SIG-M5 treated with dmso at 0.1 percent for 504 hours (cell line): ENCODE measurements around the gene POLR2L.

Experiments used
- DNase-seq: peaks from one replicate; lab custom pipeline; 2025; ENCODE audit not compliant: unreplicated experiment; lab: John Stamatoyannopoulos, UW

POLR2L gene

DNA sequence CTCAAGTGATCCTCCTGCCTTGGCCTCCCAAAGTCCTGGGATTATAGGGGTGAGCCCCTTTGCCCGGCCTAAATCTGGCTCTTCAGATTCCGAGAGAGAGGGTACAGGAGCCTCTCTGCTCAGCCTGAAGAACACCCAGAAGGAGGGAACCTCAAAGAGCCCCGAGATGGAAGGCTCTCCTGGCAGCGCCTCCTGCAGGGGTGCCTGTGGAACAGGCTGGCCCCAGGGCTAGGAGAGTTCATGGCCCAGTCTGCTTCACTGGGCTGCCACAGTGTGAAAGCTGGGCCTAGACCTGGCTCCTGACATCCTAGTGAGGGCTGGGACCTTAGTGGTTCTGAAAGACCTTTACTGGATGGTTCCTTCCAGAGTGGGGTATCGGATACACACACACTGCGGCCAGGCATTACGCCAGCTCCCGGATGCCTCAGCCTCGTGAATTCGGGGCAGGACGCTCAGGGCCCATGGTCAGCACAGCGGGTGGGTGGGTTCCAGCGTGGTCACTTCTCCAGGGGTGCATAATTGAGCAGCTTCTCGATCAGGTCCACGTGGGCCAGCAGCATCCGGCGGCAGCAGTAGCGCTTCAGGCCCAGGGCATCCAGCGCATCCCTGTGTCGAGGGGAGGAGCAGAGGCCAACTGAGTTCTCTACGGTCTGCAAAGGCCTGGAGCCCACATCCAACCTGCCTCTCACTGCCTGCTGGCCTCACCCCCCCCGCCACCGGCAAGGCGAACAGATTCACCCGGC is 2.3 kb downstream of the POLR2L start:
- no peak for DNase-seq

DNA sequence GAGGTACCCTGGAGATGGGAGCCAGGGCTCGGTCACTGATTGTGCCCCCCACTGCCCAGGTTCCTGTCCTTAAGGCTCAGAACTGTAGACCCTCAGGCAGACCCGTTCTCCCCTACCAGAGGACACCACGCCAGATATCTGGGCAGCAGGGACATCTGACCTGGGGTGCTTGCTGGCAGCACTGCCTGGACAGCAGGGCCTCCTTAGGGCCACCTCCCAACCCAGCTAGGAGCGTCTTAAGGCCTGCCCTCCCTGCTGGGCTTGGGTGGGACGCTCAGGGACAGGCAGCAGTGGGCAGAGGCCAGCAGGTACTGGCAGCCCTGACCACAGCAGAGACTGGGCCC is 3.1 kb downstream of the POLR2L start:
- DNase-seq, result no peak

DNA sequence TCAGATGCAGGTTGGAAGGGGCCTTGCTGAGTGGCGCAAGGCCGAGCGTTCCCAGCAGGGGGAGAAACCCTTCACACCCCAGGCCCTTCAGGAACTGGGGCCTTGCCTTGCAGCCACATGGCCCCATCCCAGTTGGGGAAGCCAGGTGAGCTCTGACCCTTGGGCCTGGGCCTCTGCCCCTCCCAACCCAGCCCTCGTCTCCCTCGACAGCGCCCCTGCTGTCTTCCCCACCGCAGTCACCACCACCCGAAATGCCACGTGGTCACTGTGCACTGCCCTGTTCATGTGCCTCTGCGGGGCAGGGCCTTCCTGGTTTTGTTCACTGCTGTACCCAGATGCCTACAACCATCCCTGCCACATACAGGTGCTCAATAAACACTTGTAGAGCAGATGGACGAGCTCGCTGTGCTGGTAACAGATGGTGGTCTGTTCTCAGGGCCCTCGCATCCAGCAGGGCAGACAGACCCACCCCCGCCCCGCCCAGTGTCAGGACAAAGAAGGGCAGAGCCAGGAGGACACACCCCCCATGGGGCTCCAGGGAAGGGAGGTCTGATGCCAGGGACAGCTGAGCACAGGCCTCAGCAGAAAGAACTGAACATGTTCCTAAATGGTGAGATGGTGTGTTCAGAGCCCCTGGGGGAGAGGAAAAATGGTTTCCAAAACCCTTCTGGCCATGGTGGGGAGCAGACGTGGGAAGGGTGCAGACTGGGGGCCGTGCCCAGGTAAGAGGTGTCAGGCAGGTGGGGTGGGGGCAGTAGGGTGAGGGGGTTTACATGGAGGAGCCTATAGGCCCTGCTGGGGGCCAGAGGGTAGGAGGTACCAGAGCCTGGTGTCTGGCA is 3.7 kb downstream of the POLR2L start:
- no peak for DNase-seq

DNA sequence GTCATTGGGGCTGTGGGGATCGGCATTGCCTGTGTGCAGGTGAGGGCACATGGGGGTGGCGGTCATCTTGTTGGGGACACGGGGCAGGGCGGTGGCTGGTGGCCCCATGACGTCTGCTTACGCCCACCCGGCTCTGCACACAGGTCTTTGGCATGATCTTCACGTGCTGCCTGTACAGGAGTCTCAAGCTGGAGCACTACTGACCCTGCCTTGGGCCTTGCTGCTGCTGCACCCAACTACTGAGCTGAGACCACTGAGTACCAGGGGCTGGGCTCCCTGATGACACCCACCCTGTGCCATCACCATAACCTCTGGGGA is 4.4 kb downstream of the POLR2L start:
- no peak for DNase-seq

DNA sequence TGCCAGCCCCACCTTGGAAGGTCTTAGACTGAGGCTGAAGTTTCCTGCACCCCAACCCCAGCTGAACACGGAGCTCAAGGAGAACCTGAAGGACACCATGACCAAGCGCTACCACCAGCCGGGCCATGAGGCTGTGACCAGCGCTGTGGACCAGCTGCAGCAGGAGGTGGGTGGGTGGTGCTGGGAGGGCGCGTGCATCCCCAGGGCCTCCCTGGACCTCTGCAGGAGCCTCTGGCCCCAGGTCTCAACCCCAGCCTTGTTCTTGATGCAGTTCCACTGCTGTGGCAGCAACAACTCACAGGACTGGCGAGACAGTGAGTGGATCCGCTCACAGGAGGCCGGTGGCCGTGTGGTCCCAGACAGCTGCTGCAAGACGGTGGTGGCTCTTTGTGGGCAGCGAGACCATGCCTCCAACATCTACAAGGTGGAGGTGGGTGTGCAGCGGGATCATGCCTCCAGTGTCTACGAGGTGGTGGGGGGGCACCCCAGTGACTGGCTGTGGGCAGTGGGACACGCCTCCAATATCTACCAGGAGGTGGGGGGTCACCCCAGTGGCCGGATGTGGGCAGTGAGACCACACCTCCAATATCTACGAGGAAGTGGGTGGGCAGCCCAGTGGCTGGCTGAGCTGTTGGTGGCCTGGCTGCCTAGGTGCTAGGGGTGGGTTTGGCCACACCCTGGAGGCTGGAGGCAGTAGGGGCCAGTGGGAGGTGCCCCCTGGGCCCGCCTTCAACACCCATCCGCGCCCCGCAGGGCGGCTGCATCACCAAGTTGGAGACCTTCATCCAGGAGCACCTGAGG is 4.9 kb downstream of the POLR2L start:
- no peak for DNase-seq

DNA sequence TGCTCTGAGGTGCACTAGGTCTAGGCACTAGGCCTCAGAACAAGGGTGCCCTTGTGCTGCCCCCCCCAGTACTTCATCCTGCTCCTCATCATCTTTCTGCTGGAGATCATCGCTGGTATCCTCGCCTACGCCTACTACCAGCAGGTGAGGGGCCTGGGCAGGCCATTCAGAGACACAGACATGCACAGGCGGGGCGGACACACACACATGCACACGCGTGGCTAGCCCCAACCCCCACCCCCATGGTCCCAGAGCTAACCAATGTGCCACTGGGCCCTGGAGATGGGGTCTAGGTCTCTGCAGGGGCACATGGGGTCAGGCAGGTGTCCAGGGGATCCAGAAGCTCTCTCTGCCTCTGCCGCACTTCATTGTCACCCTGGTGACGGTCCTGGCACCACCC is 5.6 kb downstream of the POLR2L start:
- no peak for DNase-seq

DNA sequence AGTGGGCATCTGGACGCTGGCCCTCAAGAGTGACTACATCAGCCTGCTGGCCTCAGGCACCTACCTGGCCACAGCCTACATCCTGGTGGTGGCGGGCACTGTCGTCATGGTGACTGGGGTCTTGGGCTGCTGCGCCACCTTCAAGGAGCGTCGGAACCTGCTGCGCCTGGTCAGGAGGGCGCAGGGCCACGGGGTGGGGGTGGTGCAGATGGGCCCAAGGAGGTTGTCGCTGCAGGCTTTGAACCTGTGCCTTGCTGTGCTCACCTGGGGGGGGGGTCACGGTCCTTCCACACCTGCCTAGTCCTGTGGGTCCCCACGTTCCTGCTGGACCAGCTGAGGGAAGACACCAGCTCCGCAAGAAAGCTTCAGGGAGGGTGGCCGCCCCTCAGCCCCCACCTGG is 6.1 kb downstream of the POLR2L start:
- no peak for DNase-seq

DNA sequence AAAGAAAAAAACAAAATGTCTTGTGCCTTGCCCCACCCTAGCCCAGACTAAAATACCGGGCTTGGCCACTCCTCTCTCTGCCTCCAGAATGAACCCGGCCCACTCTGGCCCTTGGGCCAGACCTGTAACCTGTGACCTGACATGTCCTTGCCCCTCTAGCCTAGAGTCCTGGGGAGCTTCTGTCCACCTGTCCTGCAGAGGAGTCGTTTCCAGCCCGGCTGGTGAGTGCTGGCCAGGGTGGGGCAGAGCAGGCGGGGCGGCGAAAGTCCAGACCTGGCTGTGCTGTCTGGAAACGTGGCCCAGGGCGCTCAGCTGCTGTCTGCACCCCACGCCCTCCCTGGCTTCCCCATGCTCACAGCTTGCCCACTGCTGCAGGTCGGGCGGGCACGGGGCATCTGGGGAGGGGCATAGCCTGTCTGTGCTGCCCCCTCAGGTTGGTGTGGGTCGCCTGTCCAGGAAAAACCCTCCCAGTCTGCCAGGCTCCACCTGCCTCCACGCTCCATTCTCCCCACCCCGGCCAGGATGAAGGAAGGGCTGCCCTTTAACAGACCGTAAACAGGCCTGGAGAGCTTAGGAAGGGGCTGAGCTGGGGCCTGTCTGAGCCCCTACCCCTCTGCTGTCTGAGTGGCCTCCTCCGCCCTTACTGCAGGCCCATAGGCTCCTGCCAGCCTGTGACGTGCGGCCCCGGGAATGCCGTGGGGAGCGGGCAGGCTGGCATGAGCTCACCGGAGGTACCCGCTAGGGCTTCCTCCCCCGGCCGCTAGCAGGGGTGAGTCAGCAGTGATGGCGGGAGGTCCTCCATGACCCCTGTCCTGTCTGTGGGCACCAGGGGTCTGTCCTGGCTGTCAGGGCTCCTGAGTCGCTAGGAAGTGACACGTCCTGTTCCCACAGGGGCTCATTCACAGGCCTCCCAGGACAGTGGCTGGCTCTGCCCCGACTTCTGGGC is 7.7 kb downstream of the POLR2L start:
- DNase-seq, result no peak

DNA sequence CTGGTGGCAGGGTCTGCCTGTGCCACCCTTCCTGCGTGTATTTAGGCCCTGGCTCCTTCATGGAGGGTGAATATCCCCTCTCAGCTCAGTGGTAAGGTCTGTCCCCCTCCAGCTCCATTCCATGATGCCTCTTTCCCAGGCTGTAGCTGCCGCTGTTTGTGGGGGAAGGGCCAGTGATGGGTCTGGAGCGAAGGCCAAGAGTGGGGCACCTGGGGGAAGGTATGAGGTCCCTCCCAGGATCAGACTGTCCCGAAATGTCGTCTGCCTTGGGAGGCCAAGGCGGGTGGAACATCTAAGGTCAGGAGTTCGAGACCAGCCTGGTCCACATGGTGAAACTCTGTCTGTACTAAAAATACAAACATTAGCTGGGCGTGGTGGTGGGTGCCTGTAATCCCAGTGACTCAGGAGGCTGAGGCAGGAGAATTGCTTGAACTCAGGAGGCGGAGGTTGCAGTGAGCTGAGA is 8.4 kb downstream of the POLR2L start:
- DNase-seq, result no peak

DNA sequence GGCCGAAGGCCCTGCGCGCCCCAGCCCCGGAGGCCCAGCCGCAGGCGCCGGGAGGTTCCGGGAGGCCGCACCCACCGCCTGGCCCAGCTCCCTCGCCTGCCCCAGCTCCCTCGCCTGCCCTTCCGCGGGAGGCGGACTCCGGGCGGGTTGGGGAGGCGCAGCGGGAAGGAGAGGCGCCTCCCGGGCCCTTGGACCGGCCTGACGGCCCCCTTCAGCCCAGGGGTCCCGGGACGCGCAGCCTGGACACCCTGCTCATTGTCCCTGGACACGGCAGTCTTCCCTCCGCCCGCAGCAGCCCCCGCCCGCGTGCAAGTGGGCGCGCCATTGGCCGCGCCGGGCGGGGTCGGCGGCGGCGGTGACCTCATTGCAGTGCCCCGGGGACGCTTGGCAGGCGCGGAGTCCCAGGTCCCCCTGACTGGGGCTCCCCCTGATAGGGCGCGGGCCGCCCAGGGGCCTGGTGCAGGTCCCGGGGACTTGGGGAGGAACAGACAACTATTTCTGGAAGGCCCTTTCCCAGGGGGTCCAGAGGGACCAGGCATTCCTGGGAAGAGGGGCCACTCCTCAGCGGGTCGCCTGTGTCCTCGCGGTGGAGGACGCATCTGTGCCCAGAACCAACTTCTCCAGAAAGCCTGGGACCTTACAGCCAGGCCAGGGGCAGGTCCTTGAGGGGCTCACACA is 9.1 kb downstream of the POLR2L start:
- DNase-seq, result no peak

DNA sequence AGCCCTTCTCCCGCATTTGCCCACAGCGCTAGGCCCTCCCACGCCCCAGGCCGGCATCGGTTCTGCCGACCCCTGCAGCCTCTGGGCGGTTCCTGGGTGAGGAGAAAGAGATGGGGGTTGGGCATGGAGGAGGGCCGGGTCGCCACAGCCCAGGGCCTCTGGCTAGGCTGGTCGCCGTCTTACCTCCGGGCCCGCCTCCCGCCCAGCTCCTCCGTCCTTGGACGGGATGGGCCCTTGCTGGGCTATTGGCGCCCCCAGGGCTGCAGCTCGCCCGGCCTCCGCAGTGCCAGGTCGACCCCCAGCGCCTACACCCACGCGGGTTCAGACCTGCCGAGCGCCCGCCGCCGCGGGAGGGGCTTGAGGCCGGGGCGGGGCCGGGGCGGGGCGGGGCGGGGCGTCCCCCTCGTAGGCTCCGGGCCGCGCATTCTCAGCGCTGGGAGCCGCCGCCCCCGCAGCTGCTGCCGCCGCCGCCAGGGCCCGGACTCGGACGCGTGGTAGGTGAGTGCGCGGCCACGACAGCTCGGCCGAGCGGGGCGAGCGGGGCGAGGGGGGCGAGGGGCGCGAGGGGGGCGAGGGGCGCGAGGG is 9.7 kb downstream of the POLR2L start, which contains the start of gene CD151:
Gene CD151 (plus strand): TSS at position 424 of the 585 bp plus-strand sequence. CDS start 3,118 bp downstream, outside the sequence.
- DNase-seq, result peak; percentile 38

DNA sequence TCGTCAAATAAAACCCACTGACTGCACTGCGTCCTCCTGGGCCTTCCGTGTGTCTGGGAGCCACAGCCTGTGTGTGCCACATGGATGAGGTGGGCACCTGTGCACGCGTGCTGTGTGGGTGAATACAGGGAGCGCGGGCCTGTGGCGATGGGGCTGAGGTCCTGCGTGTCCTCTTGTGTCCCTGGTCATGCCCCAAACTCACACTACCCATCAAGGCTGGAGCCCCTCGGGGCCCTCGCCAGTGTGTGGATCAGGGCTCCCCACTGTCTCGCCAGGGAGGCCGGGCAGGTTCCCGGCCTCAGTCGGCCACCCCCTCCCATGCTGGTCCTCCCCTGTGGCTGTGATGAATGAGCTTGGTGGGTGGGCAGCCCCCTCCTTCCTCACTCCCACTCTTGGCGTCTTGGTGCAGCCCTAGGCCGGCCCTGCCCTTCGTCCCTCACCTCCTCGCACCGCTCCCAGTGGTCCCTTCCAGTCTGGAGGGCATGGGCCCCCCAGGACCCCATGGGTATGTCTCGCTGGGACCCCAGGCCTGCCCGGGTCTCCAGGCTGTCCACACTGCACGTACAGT is 10.3 kb downstream of the POLR2L start:
- DNase-seq, result no peak

DNA sequence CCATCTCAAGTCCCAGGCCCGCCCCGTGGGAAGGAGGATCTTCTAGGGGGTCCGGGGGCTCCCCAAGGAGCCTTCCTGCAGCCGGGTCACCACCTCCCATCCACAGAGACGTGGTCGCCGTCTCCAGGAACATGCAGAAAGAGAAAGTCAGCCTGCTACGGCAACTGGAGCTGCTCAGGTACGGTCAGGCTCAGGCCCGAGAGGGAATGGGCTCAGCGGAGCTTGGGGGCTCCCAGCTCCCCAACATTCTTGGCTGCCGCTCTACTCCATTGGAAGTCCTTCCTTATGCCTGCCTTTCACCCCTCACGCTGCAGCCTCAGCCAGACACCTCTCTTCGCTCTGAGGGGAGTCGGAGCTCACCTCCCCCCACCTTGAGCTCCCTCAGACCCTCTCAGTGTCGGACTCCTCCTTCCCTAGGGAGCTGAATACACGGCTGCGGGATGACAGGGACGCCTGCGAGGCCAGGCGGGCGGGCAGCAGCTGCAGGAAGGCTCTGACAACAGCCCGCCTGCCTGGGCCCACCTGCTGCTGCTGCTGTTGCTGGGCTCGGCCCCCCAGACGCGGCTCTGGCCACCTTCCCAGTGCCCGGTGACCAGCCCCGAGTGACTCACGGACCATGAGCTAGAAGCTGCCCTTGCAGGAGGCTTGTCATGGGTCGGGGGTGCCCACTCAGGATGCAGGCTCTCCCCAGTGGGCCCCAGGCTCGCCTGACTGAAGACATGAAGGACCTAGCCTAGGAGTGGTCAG is 11.0 kb downstream of the POLR2L start:
- no peak for DNase-seq

DNA sequence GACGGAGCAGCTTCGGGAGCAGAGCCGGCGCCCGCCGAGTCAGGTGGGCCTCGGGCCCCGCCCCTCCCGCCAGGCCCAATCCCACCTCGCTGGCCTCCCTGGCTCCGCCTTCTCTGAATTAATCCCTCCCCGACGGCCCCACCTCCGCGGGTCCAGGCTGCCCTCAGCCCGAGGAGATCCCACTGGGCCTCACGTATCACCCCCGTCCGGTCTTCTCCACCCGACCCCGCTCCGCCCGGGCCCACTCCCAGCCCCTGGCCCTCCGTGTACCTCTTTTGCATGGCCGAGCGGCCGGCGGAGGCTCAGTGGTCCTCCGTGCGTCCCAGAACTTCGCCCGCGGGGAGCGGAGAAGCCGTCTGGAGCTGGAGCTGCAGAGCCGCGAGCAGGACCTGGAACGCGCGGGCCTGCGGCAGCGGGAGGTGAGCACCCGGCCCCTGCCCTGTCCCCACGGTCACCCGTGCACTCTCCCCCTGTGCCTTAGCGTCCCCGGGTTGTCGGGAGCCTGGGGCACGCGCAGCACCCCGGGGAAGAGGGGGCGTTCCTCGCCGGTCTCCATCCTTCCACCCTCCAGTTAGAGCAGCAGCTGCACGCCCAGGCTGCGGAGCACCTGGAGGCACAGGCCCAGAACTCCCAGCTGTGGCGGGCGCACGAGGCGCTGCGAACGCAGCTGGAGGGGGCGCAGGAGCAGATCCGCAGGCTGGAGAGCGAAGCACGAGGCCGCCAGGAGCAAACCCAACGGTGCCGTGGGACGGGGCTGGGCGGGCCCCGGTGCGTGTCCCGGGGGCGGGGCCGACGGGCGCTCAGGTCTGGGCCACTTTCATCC is 11.8 kb downstream of the POLR2L start:
- peak; percentile 36 for DNase-seq

DNA sequence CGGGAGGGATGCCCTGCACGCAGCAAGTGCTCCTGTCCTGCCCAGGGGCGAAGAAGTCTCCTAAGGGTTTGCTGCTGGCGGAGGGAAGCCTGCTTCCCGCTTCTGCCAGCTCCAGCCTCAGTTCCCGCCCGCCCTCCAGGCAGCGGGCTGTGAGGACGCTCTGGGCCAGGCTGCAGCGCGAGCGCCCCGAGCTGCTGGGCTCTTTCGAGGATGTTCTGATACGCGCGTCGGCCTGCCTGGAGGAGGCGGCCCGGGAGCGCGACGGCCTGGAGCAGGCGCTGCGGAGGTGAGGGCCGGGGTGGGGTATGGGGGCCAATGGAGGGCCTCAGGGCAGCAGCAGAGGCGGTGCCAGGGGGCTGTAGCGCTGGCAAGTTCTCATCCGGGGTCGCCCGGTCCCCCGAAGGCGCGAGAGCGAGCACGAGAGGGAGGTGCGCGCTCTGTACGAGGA is 12.5 kb downstream of the POLR2L start:
- DNase-seq, result no peak

DNA sequence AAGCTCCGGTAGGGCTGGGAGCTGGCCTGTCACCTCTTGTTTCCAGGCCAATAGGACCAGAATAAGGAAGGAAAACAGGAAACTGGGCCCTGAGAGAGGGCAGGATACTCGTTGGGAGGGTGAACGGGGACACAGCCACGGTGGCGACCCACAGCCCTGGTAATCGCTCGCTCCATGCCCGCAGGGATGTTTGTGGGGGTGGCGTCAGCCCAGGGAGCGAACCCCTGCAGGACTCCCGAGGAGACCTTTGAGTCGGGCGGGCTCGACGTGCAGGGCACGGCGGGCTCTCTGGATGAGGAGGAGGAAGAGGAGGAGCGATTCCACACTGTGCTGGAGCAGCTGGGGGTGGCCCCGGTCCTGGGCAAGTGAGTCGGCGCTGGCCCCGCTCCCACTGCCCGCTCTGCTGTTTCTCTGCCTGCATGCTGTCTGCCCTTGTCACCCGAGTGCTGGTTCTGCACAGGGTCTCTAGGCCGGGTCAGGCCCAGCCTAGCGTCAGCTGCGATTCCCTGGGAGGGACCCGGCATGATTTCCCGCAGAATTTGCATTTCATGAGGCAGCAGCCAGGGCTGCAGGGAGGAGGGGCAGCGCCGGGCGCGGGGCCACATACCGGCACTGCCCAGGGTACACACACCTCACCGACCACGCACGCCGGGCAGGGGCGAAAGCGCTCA is 13.0 kb downstream of the POLR2L start:
- no peak for DNase-seq

DNA sequence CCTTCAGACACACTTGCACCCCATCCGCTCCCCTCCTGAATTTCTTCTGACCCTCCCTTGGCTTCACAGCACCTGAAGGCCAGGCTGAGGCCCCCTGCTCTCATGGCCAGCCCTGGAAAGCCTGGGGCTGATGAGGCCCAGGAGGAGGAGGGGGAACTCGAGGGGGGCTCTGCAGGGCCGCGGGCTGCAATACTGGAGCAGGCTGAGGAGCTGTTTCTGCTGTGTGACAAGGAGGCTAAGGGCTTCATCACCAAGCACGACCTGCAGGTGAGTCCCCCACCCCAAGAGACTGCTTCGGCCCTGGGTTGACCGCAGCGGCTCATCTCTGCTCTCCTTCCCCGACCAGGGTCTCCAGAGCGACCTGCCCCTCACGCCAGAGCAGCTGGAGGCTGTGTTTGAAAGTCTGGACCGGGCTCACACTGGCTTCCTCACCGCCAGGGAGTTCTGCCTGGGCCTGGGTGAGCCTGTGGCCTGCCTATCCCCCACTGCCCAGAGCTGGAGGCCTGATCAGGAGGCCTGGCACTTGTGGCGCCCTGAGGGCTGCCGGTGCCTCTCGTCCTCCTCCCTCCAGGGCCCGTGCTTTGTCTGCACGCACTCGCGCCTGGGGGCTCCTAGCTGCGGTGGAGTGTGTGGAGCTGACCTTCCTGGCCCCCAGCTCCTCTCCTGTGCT is 13.7 kb downstream of the POLR2L start:
- no peak for DNase-seq
